Hematopoietic multipotent progenitor cell treated with erythropoietin and hydrocortisone succinate and interleukin-3 and kit ligand, for 8 days (in vitro differentiated cells): ENCODE results near the gene DUSP7.
A peak's percentile ranks its signal among the peaks of the same experiment; 100 is the strongest.

Source experiments
- DNase-seq: peaks from one replicate; pipeline ENCODE4 v3.0.0-alpha.2; 2015

Gene DUSP7

GRCh38 chr3:52056521-52056967, at the start of gene DUSP7:
Gene DUSP7, minus strand, starts transcription at chr3:52056571. Its CDS starts 205 bp downstream, at chr3:52056366.
- DNase-seq: peak; percentile 68

DNA sequence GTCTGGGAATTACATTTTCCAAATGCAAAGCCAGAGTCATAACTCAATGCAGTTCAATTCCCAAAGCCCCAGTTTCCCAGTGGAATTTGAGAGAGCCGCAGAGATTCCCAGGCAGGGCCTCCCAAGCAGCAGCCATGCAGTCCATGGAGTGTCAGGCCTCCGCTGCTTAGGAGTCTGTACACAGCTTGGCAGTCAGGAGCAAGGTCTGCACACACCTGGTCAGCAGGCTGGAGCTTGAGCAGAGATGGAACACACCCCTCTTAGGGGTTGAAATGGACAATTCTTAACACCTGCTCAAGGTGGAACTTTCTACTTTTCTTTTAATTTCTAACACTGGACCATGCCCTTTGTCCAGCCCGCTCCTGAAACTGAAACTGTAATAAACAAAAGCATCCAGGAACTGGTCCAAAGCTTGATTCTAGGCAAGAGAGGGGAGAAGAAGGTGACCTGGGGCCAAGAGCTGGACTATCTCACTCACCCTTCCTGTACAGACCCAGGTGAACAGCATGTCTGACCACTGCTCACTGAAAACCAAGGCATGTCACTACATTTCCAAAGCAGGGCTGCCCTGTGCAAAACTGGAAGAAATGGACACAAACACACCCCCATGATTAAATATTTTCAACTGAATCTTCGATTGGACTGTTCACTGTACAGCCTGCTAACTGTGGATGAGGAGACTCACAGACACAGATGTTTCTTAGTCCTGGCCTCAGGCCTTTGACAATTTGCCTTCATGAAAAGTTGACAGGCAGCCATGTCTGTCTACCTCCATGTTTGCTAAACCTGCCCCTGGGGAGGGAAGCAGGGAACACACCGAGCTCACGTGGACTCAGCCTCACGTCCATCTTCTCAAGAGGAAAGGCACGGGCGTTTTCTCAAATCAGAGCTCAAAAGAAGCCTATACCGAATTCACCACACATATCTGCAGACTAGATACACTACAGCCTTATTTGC, 48.6 kb upstream of the DUSP7 start:
- DNase-seq: no peak

DNA sequence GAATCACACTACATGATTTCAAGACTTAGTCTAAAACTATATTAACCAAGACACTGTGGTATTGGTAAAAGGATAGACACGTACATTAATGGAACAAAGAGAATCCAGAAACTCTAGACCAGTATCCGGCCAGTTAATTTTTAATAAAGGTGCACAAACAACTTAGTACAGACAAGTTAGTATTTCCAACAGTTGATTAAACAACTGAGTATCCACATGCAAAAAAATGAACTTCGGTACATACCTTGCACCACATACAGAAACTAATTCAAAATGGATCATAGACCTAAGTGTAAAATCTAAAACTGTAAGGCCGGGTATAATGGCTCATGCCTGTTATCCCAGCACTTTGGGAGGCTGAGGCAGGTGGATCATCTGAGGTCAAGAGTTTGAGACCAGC, 46.6 kb upstream of the DUSP7 start:
- DNase-seq: no peak

DNA sequence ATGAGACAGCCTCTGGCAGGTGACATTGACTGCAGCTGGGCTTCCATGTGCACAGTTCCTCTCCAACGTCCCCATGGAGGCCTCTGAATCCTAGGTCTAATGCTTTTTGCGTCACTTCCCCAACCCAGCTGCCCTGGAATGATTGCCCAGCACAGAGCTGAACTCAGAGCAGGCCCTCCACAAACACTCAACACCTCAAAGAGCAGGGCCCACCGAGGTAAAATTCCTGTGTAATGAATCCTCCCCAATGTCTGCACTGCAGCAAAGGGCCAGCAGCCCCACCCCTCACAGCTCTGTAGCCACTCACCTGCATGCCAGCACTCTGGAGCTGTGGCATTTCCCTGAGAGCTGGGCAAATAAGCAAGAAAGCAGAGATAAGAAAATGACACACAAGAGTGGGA, 42.6 kb upstream of the DUSP7 start:
- no peak for DNase-seq

GRCh38 chr3:52097851-52098507, 41.6 kb upstream of the DUSP7 start:
- peak; percentile 26 for DNase-seq

GRCh38 chr3:52095990-52096775, 39.8 kb upstream of the DUSP7 start:
- no peak for DNase-seq

GRCh38 chr3:52094571-52095485, 38.5 kb upstream of the DUSP7 start:
- DNase-seq: no peak

- DNase-seq: no peak
Measured at GRCh38 chr3:52093756-52094545, 37.6 kb upstream of the DUSP7 start.

- DNase-seq: no peak
Measured at GRCh38 chr3:52092891-52093290, 36.5 kb upstream of the DUSP7 start.

GRCh38 chr3:52092271-52092660, 35.9 kb upstream of the DUSP7 start:
- no peak for DNase-seq

GRCh38 chr3:52091586-52092270, 35.4 kb upstream of the DUSP7 start:
- DNase-seq: no peak

GRCh38 chr3:52090933-52091468, 34.6 kb upstream of the DUSP7 start:
- no peak for DNase-seq

- DNase-seq: no peak
Measured at GRCh38 chr3:52090131-52090932, 34.0 kb upstream of the DUSP7 start.

DNA sequence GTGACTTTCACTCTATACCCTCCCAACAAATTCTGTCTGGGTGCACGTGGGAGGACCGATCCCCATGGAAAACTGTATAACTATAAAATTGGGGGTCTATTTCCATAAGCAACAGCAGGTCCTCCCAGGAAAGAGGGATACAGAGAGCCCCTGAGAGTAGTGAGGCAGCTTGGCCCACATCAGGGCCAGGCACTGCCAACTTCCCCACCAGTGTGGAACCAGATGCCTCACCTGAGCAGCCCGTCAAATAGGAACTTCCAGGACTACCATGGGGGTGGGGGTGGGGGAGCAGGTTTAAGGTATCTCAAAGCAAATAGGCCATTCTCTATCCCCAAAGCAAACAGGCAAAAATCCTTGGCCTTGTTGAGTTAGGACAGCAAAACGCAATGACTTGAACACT, 33.3 kb upstream of the DUSP7 start:
- DNase-seq: no peak

DNA sequence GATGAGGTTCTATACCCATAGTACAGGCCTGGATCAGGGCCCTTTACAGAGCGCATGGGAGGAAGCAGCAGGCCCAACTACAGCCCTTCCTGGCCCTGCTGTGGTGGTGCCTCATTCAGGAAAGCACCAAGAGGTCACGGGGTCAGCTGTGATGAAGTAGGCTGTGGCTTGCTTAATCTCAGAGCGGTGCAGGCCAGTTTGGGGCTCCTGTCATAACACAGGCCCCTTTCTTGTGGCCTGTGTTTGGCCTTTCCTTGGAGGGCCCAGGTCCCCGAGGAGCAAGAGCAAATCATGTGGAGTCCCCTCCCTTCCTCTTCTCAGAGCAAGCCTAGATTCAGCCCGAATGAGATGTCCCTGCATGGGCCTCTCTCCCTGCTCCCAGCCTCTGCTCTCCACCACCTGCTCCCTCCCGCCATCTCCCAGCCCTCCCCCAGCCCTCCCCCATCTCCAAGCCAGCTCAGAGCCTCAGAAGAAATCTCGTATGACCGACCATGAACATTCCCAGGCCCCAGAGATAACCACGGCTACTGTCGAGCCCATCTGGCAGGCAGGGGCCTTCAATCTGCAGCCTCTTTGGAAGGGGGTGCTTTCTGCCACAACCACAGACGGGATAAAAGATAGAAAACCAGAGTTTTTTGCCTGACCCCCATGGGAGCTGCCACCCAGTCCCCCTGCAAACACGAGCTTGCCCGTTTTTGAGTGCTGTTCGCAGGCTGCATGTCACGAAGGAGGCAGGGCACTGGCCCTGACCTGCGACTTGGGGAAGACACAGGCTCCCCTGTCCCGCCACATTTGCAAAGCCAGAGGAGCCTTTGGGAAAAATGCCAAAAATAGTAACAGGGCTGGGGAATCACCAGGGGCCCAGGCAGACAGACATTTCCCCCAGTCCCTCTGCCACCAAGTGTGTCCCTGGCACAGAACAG, 32.3 kb upstream of the DUSP7 start:
- DNase-seq: no peak

- no peak for DNase-seq
Measured at GRCh38 chr3:52087731-52088130, 31.4 kb upstream of the DUSP7 start.

GRCh38 chr3:52086976-52087663, 30.7 kb upstream of the DUSP7 start:
- no peak for DNase-seq

- DNase-seq: no peak
Measured at GRCh38 chr3:52086461-52086860, 30.1 kb upstream of the DUSP7 start.
